ENCODE data around the gene GPC5.

GRCh38 chr13:91417660-91418325 lies 19.4 kb downstream of the GPC5 start:
- TF ChIP-seq EZH2 (IDR thresholded peaks at IDR 0.05) (no peak), CTCF (IDR thresholded peaks at IDR 0.05) (no peak), EZH2phosphoT487 (IDR thresholded peaks at IDR 0.05) (no peak)
